WTC11 (cell line): ENCODE results near the gene KIF17. TPM values are rescaled to one million over a fixed set of nuclear protein-coding genes. Genes with fewer than 3 reads are reported as not detected.

Experiments used
- ATAC-seq: fragments of 200-7000 bp; cut with Tn5 transposase; 2 replicates; pipeline ENCODE4 v1.10.0; 2021; ENCODE audit warnings: mild to moderate bottlenecking, moderate library complexity
- CTCF ChIA-PET: fragments of 300-600 bp; sonication (Branson Sonifier 250); formaldehyde crosslinking; loops from one replicate; lab custom pipeline; 2021; ENCODE audit warnings: antibody characterized with exemption; lab: Charles Lee
- POLR2A ChIA-PET: fragments of 350-600 bp; sonication (Branson Sonifier 250); formaldehyde crosslinking; loops from one replicate; lab custom pipeline; 2021; ENCODE audit warnings: antibody characterized with exemption; lab: Charles Lee
- DNase-seq: peaks from one replicate; pipeline ENCODE4 v3.0.0; 2021; ENCODE audit warnings: low spot score
- H3K27ac Mint-ChIP-seq: 2 replicates; pipeline ENCODE4 v1.8.0; 2021; ENCODE audit warnings: mixed read lengths
- H3K27me3 Mint-ChIP-seq: 2 replicates; pipeline ENCODE4 v1.8.0; 2021; ENCODE audit warnings: low read depth, mild to moderate bottlenecking, moderate library complexity, mixed read lengths
- H3K36me3 Mint-ChIP-seq: 2 replicates; pipeline ENCODE4 v1.8.0; 2021; ENCODE audit warnings: mixed read lengths
- H3K4me1 Mint-ChIP-seq: 2 replicates; pipeline ENCODE4 v1.8.0; 2022; ENCODE audit warnings: mixed read lengths
- H3K4me3 Mint-ChIP-seq: 2 replicates; pipeline ENCODE4 v1.8.0; 2021; ENCODE audit warnings: mild to moderate bottlenecking, moderate library complexity, mixed read lengths
- H3K9me3 Mint-ChIP-seq: 2 replicates; pipeline ENCODE4 v1.8.0; 2021; ENCODE audit warnings: mixed read lengths
- ATF1 ChIP-seq: sonication (generic); formaldehyde crosslinking; IDR thresholded peaks from 2 replicates; pipeline ENCODE4 v1.8.1; 2023; ENCODE audit warnings: mild to moderate bottlenecking, moderate library complexity, missing genetic modification reagents
- ETV6 ChIP-seq: sonication (generic); formaldehyde crosslinking; IDR thresholded peaks from 2 replicates; pipeline ENCODE4 v1.8.1; 2022; ENCODE audit warnings: mild to moderate bottlenecking, missing genetic modification reagents
- FOXK1 ChIP-seq: sonication (generic); formaldehyde crosslinking; IDR thresholded peaks from 2 replicates; pipeline ENCODE4 v1.8.0; 2022; ENCODE audit warnings: mild to moderate bottlenecking, moderate library complexity, missing genetic modification reagents
- GRHL2 ChIP-seq: fragments of 250-450 bp; sonication (Bioruptor Pico); IDR thresholded peaks from 2 replicates; pipeline ENCODE4 v1.8.0; 2022; ENCODE audit warnings: mild to moderate bottlenecking, moderate library complexity; ENCODE audit not compliant: insufficient replicate concordance, severe bottlenecking
- JAZF1 ChIP-seq: fragments of 250-450 bp; sonication (Bioruptor Pico); IDR thresholded peaks from 2 replicates; pipeline ENCODE4 v1.9.0; 2021; ENCODE audit warnings: moderate library complexity, mild to moderate bottlenecking, inconsistent platforms
- RELA ChIP-seq: sonication (generic); formaldehyde crosslinking; IDR thresholded peaks from 2 replicates; pipeline ENCODE4 v1.8.1; 2022; ENCODE audit warnings: missing genetic modification reagents, mild to moderate bottlenecking, borderline replicate concordance
- SOX15 ChIP-seq: fragments of 250-450 bp; sonication (Bioruptor Pico); IDR thresholded peaks from 2 replicates; pipeline ENCODE4 v1.9.0; 2021; ENCODE audit warnings: mild to moderate bottlenecking
- TCF7 ChIP-seq: sonication (generic); formaldehyde crosslinking; IDR thresholded peaks from 2 replicates; pipeline ENCODE4 v1.8.0; 2022; ENCODE audit warnings: mild to moderate bottlenecking, low read depth, missing genetic modification reagents, moderate library complexity
- TEAD1 ChIP-seq: sonication (generic); formaldehyde crosslinking; IDR thresholded peaks from 2 replicates; pipeline ENCODE4 v1.8.0; 2022; ENCODE audit warnings: mild to moderate bottlenecking, missing genetic modification reagents
- ZNF121 ChIP-seq: sonication (generic); formaldehyde crosslinking; IDR thresholded peaks from 2 replicates; pipeline ENCODE4 v1.8.0; 2023; ENCODE audit warnings: missing genetic modification reagents
- ZNF138 ChIP-seq: sonication (generic); formaldehyde crosslinking; conservative IDR thresholded peaks from 2 replicates; pipeline ENCODE4 v1.8.1; 2022; ENCODE audit warnings: mild to moderate bottlenecking, moderate library complexity, missing genetic modification reagents
- total RNA-seq: library from RNA; stranded (reverse); gene quantifications from 3 replicates; pipeline ENCODE4 v1.2.3, GENCODE V29; 2021
- TF ChIP-seq, protein P1 (sequence below): sonication (generic); formaldehyde crosslinking; conservative IDR thresholded peaks from 2 replicates; pipeline ENCODE4 v1.8.1; 2023; ENCODE audit warnings: mild to moderate bottlenecking, low read depth, missing genetic modification reagents, moderate library complexity
- TF ChIP-seq, protein P2 (sequence below): sonication (generic); formaldehyde crosslinking; IDR thresholded peaks from 2 replicates; pipeline ENCODE4 v1.8.0; 2022; ENCODE audit warnings: mild to moderate bottlenecking, missing genetic modification reagents
- TF ChIP-seq, protein P3 (sequence below): sonication (generic); formaldehyde crosslinking; IDR thresholded peaks from 2 replicates; pipeline ENCODE4 v1.8.1; 2022; ENCODE audit warnings: missing genetic modification reagents, borderline replicate concordance
- TF ChIP-seq, protein P4 (sequence below): sonication (generic); formaldehyde crosslinking; IDR thresholded peaks from 2 replicates; pipeline ENCODE4 v1.8.1; 2023; ENCODE audit warnings: mild to moderate bottlenecking, moderate library complexity, missing genetic modification reagents
- TF ChIP-seq, protein P5 (sequence below): sonication (generic); formaldehyde crosslinking; IDR thresholded peaks from 2 replicates; pipeline ENCODE4 v1.8.0; 2022; ENCODE audit warnings: mild to moderate bottlenecking, missing genetic modification reagents

KIF17 gene
- total RNA-seq, 1 experiment from 2014 or later, result 8.1 TPM

DNA sequence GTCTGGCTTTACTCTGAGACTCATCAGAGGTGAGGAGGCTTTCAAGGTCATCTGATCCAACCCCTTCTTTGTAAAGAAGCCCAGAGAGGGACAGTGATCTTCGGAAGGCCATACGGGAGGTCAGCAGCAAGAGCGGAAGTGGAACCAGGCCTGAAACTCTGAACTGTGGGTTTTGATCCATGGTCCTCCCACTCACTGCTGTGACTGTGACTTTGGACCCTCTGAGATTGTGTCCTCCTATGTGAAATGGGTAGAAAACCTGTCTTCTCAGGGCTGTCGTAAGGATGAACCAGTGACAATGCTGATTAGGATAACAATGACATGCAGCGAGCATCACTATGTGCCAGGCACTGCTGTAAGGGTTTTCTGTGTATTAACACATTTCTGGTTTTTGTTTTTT lies 46.9 kb downstream of the KIF17 start:
- Mint-ChIP-seq H3K4me1 (no peaks in the 10 kb centered on the region), H3K4me3 (no peak overlapping the region), H3K27ac (no peak overlapping the region), H3K9me3 (peaks cover 5% of the 10 kb centered on the region), H3K27me3 (no peaks in the 10 kb centered on the region), H3K36me3 (peaks cover 3% of the 10 kb centered on the region; the same call in 1 of the 2 replicates)
- TF ChIP-seq, protein P1, sequence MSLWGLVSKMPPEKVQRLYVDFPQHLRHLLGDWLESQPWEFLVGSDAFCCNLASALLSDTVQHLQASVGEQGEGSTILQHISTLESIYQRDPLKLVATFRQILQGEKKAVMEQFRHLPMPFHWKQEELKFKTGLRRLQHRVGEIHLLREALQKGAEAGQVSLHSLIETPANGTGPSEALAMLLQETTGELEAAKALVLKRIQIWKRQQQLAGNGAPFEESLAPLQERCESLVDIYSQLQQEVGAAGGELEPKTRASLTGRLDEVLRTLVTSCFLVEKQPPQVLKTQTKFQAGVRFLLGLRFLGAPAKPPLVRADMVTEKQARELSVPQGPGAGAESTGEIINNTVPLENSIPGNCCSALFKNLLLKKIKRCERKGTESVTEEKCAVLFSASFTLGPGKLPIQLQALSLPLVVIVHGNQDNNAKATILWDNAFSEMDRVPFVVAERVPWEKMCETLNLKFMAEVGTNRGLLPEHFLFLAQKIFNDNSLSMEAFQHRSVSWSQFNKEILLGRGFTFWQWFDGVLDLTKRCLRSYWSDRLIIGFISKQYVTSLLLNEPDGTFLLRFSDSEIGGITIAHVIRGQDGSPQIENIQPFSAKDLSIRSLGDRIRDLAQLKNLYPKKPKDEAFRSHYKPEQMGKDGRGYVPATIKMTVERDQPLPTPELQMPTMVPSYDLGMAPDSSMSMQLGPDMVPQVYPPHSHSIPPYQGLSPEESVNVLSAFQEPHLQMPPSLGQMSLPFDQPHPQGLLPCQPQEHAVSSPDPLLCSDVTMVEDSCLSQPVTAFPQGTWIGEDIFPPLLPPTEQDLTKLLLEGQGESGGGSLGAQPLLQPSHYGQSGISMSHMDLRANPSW (CRISPR knock-in tag), result no peak
- TF ChIP-seq FOXK1, result no peak
- no peak for TF ChIP-seq GRHL2 (CRISPR knock-in tag)
- ChIA-PET CTCF (no interaction called here), POLR2A (no interaction called here)
- DNase-seq, result no peak
- no peak for ATAC-seq

DNA sequence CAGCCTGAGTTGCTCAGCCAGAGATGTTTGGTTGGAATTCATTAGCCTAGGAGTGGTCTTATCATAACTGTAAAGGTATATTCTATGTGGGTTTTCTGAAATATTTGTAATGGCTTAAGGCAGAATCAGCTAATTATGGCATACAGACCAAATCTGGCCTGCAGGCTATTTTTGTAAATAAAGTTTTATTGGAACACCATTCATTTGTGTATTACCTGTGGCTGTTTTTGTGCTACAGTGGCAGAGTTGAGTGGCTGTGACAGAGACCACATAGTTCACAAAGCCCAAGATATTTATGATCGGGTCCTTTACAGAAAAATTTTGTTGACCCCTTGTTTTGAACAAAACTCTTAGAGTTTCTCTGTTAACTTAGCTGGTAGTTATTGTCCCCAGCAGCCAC lies 49.2 kb downstream of the KIF17 start:
- Mint-ChIP-seq H3K9me3 (peaks cover 5% of the 10 kb centered on the region), H3K27me3 (no peaks in the 10 kb centered on the region), H3K4me3 (no peak overlapping the region), H3K27ac (no peak overlapping the region), H3K4me1 (no peaks in the 10 kb centered on the region), H3K36me3 (peaks cover 3% of the 10 kb centered on the region; the same call in 1 of the 2 replicates)
- CTCF ChIA-PET, result no interaction called here
- no peak for TF ChIP-seq ETV6 (CRISPR knock-in tag)
- TF ChIP-seq SOX15, result no peak
- no peak for TF ChIP-seq TEAD1 (CRISPR knock-in tag)
- TF ChIP-seq, protein P2, sequence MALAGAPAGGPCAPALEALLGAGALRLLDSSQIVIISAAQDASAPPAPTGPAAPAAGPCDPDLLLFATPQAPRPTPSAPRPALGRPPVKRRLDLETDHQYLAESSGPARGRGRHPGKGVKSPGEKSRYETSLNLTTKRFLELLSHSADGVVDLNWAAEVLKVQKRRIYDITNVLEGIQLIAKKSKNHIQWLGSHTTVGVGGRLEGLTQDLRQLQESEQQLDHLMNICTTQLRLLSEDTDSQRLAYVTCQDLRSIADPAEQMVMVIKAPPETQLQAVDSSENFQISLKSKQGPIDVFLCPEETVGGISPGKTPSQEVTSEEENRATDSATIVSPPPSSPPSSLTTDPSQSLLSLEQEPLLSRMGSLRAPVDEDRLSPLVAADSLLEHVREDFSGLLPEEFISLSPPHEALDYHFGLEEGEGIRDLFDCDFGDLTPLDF (CRISPR knock-in tag), result no peak
- TF ChIP-seq ATF1 (CRISPR knock-in tag), result no peak
- TF ChIP-seq, protein P3, sequence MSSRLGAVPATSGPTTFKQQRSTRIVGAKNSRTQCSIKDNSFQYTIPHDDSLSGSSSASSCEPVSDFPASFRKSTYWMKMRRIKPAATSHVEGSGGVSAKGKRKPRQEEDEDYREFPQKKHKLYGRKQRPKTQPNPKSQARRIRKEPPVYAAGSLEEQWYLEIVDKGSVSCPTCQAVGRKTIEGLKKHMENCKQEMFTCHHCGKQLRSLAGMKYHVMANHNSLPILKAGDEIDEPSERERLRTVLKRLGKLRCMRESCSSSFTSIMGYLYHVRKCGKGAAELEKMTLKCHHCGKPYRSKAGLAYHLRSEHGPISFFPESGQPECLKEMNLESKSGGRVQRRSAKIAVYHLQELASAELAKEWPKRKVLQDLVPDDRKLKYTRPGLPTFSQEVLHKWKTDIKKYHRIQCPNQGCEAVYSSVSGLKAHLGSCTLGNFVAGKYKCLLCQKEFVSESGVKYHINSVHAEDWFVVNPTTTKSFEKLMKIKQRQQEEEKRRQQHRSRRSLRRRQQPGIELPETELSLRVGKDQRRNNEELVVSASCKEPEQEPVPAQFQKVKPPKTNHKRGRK (CRISPR knock-in tag), result no peak
- TF ChIP-seq RELA (CRISPR knock-in tag), result no peak
- no peak for TF ChIP-seq ZNF121 (CRISPR knock-in tag)
- no peak for TF ChIP-seq JAZF1 (CRISPR knock-in tag)
- no peak for TF ChIP-seq TCF7 (CRISPR knock-in tag)
- TF ChIP-seq, protein P4, sequence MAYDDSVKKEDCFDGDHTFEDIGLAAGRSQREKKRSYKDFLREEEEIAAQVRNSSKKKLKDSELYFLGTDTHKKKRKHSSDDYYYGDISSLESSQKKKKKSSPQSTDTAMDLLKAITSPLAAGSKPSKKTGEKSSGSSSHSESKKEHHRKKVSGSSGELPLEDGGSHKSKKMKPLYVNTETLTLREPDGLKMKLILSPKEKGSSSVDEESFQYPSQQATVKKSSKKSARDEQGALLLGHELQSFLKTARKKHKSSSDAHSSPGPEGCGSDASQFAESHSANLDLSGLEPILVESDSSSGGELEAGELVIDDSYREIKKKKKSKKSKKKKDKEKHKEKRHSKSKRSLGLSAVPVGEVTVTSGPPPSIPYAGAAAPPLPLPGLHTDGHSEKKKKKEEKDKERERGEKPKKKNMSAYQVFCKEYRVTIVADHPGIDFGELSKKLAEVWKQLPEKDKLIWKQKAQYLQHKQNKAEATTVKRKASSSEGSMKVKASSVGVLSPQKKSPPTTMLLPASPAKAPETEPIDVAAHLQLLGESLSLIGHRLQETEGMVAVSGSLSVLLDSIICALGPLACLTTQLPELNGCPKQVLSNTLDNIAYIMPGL (CRISPR knock-in tag), result no peak
- TF ChIP-seq, protein P5, sequence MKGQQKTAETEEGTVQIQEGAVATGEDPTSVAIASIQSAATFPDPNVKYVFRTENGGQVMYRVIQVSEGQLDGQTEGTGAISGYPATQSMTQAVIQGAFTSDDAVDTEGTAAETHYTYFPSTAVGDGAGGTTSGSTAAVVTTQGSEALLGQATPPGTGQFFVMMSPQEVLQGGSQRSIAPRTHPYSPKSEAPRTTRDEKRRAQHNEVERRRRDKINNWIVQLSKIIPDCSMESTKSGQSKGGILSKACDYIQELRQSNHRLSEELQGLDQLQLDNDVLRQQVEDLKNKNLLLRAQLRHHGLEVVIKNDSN (CRISPR knock-in tag), result no peak
- no peak for TF ChIP-seq ZNF138 (CRISPR knock-in tag)
- no peak for DNase-seq
- ATAC-seq, result no peak
- POLR2A ChIA-PET, result no interaction called here
